Measurements from ENCODE around the gene S100P. TPM values are rescaled to one million over a fixed set of nuclear protein-coding genes. Genes with fewer than 3 reads are reported as not detected.
"Not testable (repeated sequence)": the region's sequence is repeated elsewhere in the genome, so short reads cannot be mapped to it uniquely, and the experiment has no call there.

Gene S100P
- not detected for total RNA-seq

DNA sequence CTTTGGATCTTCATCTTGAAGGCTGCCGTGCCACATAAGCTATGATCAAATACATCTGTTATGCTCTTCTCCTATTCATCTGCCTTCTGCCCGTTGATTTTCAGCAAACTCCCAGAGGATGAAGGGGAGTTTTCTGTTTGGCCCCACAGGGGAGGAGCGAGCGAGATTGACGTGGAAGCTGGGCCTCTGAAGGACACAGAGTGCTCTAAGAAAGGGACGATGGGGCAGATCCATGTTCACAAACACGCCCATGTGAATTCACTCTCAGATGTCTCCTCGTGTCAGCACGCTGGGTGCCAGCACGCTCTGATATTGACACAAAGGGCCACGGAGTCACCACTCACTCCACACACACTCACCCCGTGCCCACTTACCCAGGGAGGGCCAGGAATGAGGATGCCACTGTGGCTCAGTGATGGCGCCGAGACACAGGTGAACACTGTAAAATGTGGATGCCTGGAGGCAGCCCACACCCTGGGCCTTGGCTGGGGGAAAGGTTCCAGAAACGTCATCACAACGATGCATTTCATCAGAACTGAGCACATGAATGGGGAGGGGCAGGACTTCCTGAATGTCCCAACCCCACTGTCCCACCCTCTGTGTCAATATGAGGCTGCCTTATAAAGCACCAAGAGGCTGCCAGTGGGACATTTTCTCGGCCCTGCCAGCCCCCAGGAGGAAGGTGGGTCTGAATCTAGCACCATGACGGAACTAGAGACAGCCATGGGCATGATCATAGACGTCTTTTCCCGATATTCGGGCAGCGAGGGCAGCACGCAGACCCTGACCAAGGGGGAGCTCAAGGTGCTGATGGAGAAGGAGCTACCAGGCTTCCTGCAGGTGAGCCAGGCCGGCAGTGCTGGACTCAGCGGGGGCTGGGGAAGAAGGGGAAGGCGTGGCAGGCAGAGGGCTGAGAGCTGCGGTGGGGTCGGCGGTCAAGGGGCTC lies at the start of gene S100P:
Gene S100P (plus strand): TSS at position 648 of the 946 bp plus-strand sequence. CDS start 55 bp downstream, at position 703.
- TF ChIP-seq EP300 (IDR thresholded peaks at IDR 0.05) (no peak), POLR2A (IDR thresholded peaks at IDR 0.05) (no peak)
- Histone ChIP-seq H3K4me1 (peaks cover 0 to 45% (median 23%) of the 10 kb centered on the region in 4 donors), H3K27me3 (no peaks in the 10 kb centered on the region), H3K36me3 (peaks cover 0 to 14% (median 0%) of the 10 kb centered on the region in 3 donors), H3K9me3 (no peaks in the 10 kb centered on the region), H3K4me3 (no peak within 1 kb of the TSS), H3K27ac (peak within 1 kb of the TSS in 3 of 4 donors; percentile 13 to 84 (median 60))
- no peak for DNase-seq (ENCODE audit: low spot score in 2 of 2)
- 71 to 73% methylated on average over 29 of the region's 29 CpGs for WGBS, 2 donors

DNA sequence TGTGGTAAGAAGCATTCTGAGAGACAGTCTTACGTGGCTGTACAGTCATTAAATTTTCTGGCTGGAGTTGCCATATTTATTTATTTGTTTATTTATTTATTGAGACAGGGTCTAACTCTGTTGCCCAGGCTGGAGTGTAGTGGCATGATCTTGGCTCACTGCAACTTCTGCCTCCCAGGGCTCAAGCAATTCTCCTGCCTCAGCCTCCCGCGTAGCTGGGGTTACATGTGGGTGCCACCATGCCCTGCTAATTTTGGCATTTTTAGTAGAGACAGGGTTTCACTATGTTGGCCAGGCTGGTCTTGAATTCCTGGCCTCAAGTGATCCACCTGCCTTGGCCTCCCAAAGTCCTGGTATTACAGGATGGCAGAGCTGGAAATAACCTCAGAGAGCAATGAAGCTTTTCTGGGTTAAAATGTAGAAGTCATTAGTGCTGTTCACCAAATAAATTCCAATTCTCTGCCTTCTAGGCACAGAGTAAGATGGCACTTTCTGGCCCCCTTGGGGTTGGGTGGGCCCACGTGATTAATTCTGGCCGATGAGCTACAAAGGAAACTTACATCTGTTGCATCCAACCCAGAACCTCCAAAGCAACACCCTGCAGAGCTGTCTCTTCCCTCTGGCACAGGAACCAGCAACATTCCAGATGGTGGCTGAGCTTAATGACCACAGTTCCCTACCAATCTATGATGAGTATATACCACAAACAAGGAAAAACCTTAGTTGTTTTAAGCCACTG lies 48.7 kb upstream of the S100P start:
- Histone ChIP-seq H3K27ac (peak overlapping the region in 2 of 4 donors; percentile 15 to 16), H3K9me3 (no peaks in the 10 kb centered on the region), H3K36me3 (peaks cover 0 to 24% (median 0%) of the 10 kb centered on the region in 3 donors), H3K4me1 (peaks cover 5 to 31% (median 23%) of the 10 kb centered on the region in 4 donors), H3K27me3 (no peaks in the 10 kb centered on the region), H3K4me3 (no peak overlapping the region)
- 68 to 69% methylated on average over 5 of the region's 5 CpGs for WGBS, 2 donors
- no peak for TF ChIP-seq POLR2A (IDR thresholded peaks at IDR 0.05)
- TF ChIP-seq, protein P1, sequence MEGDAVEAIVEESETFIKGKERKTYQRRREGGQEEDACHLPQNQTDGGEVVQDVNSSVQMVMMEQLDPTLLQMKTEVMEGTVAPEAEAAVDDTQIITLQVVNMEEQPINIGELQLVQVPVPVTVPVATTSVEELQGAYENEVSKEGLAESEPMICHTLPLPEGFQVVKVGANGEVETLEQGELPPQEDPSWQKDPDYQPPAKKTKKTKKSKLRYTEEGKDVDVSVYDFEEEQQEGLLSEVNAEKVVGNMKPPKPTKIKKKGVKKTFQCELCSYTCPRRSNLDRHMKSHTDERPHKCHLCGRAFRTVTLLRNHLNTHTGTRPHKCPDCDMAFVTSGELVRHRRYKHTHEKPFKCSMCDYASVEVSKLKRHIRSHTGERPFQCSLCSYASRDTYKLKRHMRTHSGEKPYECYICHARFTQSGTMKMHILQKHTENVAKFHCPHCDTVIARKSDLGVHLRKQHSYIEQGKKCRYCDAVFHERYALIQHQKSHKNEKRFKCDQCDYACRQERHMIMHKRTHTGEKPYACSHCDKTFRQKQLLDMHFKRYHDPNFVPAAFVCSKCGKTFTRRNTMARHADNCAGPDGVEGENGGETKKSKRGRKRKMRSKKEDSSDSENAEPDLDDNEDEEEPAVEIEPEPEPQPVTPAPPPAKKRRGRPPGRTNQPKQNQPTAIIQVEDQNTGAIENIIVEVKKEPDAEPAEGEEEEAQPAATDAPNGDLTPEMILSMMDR (IDR thresholded peaks at IDR 0.05), result no peak
- no peak for TF ChIP-seq EP300 (IDR thresholded peaks at IDR 0.05)
- DNase-seq (ENCODE audit: low spot score in 2 of 2), result no peak

DNA sequence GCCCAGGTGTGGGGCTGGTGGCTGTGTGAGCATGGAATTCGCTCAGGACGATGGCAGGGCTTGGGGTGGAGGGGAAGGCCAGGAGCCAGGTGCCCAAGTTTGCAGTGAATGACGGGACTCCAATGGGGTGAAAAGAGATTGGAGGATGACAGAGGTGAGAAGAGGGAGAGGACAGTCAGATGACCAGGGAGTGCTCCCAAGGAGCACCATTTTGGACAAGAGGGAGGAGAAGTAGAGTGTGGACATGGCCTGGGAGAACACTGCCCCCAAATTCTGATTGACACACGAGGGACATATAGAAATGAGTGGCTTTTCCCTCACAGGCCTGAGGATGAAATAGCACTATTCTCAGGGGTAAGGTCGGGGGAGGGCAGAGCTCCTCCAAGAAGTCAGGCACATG lies 46.5 kb upstream of the S100P start:
- TF ChIP-seq, protein P1 (IDR thresholded peaks at IDR 0.05), result no peak
- TF ChIP-seq EP300 (IDR thresholded peaks at IDR 0.05) (no peak), POLR2A (IDR thresholded peaks at IDR 0.05) (no peak)
- no peak overlapping the region for H3K4me3 ChIP-seq
- H3K9me3 ChIP-seq, result no peaks in the 10 kb centered on the region
- 75 to 80% methylated on average over 5 of the region's 5 CpGs for WGBS, 2 donors
- H3K27me3 ChIP-seq, result no peaks in the 10 kb centered on the region
- peaks cover 5 to 24% (median 17%) of the 10 kb centered on the region in 4 donors for H3K4me1 ChIP-seq
- H3K27ac ChIP-seq, result no peak overlapping the region
- no peak for DNase-seq (ENCODE audit: low spot score in 2 of 2)
- H3K36me3 ChIP-seq, result peaks cover 0 to 18% (median 0%) of the 10 kb centered on the region in 3 donors

DNA sequence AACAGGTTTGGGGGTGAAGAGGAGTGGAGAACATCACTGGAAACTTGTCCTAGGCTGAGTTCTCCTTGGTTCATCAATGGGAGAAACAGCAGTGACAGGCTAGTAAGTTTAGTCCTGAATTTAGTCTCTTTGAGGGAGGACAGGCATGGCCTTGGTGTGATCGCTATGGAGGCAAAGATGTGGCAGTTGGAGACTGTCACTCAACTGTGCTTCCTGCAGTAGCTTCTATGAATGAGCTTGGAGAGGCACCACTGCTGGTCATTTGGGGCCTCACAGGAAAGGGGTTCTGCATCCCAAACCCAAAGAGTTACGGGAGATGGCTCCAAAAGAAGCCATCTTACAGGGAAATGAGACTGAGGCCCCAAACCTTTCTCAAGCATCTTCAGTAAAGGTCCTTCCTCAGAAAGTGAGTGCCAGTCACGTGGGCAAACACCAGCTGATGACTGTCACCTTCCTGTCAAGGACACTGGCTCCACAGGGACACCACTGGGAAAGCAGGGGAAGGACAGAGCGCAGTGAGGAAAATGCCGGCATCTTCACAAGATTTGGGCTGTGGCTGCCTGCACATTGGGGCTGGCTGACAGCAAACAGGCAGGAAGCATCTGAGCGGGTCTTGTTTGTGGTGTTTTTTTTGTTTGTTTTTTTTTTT lies 46.0 kb upstream of the S100P start:
- Histone ChIP-seq H3K27ac (no peak overlapping the region), H3K4me3 (no peak overlapping the region), H3K27me3 (no peaks in the 10 kb centered on the region), H3K36me3 (peaks cover 0 to 13% (median 0%) of the 10 kb centered on the region in 3 donors), H3K4me1 (peaks cover 0 to 18% (median 11%) of the 10 kb centered on the region in 4 donors), H3K9me3 (no peaks in the 10 kb centered on the region)
- 42 to 59% methylated on average over 6 of the region's 6 CpGs for WGBS, 2 donors
- TF ChIP-seq POLR2A (IDR thresholded peaks at IDR 0.05) (no peak), EP300 (IDR thresholded peaks at IDR 0.05) (no peak)
- TF ChIP-seq, protein P1 (IDR thresholded peaks at IDR 0.05), result no peak
- DNase-seq (ENCODE audit: low spot score in 2 of 2), result no peak

DNA sequence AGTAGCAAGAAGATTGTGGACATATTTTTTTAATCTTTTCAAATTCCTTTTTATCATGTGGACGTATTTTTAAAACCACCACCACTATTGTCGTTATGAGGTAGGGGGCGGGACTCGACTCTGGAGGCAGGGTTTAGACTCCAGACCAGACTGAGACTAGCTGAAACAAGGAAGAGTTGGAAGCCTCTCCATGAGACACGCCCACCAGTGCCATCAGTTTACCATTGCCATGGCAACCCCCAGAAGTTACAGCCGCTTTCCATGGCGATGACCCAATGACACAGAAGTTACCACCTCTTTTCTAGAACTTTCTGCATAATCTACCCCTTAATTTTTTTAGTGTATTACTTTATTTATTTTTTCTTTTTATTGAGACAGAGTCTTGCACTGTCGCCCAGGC lies 44.5 kb upstream of the S100P start:
- Histone ChIP-seq H3K27ac (no peak overlapping the region), H3K4me1 (peaks cover 0 to 5% (median 2%) of the 10 kb centered on the region in 4 donors), H3K9me3 (no peaks in the 10 kb centered on the region), H3K36me3 (no peaks in the 10 kb centered on the region), H3K27me3 (no peaks in the 10 kb centered on the region), H3K4me3 (no peak overlapping the region)
- 88 to 90% methylated on average over 8 of the region's 8 CpGs for WGBS, 2 donors
- TF ChIP-seq POLR2A (IDR thresholded peaks at IDR 0.05) (no peak), EP300 (IDR thresholded peaks at IDR 0.05) (no peak)
- TF ChIP-seq, protein P1 (IDR thresholded peaks at IDR 0.05), result no peak
- no peak for DNase-seq (ENCODE audit: low spot score in 2 of 2)

DNA sequence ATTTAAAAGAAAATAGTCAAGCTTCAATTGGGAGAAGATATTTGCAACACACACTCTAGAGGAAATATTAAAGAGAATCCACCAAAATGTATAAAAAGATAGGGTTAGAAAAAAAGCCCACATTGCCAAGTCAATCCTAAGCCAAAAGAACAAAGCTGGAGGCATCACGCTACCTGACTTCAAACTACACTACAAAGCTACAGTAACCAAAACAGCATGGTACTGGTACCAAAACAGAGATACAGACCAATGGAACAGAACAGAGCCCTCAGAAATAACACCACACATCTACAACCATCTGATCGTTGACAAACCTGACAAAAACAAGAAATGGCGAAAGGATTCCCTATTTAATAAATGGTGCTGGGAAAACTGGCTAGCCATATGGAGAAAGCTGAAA lies 39.5 kb upstream of the S100P start:
- peaks cover 0 to 10% (median 2%) of the 10 kb centered on the region in 4 donors for H3K4me1 ChIP-seq
- WGBS, 2 donors, result 32 to 87% methylated on average over 2 to 3 of the region's 3 CpGs
- H3K4me3 ChIP-seq; H3K36me3 ChIP-seq; H3K9me3 ChIP-seq; H3K27me3 ChIP-seq; H3K27ac ChIP-seq; DNase-seq (ENCODE audit: low spot score in 2 of 2): not testable (repeated sequence)

DNA sequence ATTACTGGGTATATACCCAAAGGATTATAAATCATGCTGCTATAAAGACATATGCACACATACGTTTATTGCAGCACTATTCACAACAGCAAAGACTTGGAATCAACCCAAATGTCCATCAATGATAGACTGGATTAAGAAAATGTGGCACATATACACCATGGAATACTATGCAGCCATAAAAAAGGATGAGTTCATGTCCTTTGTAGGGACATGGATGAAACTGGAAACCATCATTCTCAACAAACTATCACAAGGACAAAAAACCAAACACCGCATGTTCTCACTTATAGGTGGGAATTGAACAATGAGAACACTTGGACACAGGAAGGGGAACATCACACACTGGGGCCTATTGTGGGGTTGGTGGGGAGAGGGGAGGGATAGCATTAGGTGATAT lies 38.4 kb upstream of the S100P start:
- H3K4me1 ChIP-seq, result peaks cover 0 to 16% (median 5%) of the 10 kb centered on the region in 4 donors
- not testable (repeated sequence) for H3K4me3 ChIP-seq; DNase-seq (ENCODE audit: low spot score in 2 of 2); H3K9me3 ChIP-seq; H3K27me3 ChIP-seq; H3K36me3 ChIP-seq; H3K27ac ChIP-seq
- whole genome bisulfite sequencing, 2 donors, result 84 to 85% methylated on average over 2 of the region's 2 CpGs

Data from tibial nerve (tissue), 4 donors.